ENCODE results near the gene TMEM139.

DNA sequence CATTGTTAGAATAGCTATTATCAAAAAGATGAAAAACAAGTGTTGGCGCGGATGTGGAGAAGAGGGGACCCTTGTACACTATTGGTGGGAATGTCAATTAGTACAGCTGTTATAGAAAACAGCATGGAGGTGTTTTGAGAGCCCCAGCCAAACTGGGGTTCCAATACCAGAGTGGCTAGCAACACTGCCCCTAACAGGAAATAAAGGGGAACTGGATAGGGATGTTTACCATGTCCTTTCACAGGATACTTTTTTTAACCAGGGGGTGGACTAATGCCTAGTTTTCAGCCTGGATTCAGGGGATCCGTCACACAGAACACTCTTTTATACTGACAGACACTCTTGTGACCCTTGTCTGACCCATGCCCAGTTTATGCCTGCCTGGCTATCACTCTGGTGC lies 28.4 kb upstream of the TMEM139 start:
- TF ChIP-seq, protein P1, sequence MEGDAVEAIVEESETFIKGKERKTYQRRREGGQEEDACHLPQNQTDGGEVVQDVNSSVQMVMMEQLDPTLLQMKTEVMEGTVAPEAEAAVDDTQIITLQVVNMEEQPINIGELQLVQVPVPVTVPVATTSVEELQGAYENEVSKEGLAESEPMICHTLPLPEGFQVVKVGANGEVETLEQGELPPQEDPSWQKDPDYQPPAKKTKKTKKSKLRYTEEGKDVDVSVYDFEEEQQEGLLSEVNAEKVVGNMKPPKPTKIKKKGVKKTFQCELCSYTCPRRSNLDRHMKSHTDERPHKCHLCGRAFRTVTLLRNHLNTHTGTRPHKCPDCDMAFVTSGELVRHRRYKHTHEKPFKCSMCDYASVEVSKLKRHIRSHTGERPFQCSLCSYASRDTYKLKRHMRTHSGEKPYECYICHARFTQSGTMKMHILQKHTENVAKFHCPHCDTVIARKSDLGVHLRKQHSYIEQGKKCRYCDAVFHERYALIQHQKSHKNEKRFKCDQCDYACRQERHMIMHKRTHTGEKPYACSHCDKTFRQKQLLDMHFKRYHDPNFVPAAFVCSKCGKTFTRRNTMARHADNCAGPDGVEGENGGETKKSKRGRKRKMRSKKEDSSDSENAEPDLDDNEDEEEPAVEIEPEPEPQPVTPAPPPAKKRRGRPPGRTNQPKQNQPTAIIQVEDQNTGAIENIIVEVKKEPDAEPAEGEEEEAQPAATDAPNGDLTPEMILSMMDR (IDR thresholded peaks at IDR 0.05), result no peak
- no peak for TF ChIP-seq POLR2A (IDR thresholded peaks at IDR 0.05)

Measured in tibial nerve (tissue), 3 donors.